ENCODE results near the gene CEP57L1.
"Not testable (repeated sequence)": the region's sequence is repeated elsewhere in the genome, so short reads cannot be mapped to it uniquely, and the experiment has no call there.

Gene CEP57L1

GRCh38 chr6:109073344-109074132 is 21.8 kb upstream of the CEP57L1 start:
- peak; percentile 5 for DNase-seq (ENCODE audit: low read depth)

DNA sequence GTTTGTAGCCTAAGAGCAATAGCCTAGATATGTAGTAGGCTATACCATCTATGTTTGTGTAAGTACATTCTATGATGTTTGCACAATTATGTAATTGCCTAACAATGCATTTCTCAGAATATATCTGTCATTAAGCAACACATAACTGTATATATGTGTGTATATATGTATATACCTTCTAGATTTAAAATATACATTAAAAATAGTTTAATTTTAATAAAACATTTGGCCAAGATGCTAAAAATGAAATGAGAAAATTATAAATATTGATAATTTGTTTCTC is 21.2 kb upstream of the CEP57L1 start:
- DNase-seq (ENCODE audit: low read depth): no peak

GRCh38 chr6:109075934-109076333 is 19.4 kb upstream of the CEP57L1 start:
- no peak for DNase-seq (ENCODE audit: low read depth)

DNA sequence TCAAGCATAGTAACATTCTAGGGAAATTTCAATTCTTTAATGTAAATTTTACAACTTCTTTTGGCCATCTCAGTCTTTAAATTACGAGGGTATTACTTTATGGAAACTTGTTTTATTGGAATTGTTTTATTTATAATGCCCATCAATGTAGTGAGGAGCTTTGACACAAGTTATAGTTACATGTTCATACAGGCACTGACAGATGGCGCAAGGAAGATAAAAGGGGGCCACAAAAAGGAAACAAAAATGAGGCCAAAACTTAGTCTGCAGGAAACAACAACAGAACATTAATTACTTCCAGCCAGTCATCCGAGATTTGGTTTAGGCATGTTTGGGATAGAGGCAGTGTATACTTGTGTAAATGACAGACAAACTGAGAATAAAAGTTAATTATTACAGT is 18.9 kb upstream of the CEP57L1 start:
- no peak for DNase-seq (ENCODE audit: low read depth)

GRCh38 chr6:109079981-109080380 is 15.3 kb upstream of the CEP57L1 start:
- DNase-seq (ENCODE audit: low read depth): no peak

DNA sequence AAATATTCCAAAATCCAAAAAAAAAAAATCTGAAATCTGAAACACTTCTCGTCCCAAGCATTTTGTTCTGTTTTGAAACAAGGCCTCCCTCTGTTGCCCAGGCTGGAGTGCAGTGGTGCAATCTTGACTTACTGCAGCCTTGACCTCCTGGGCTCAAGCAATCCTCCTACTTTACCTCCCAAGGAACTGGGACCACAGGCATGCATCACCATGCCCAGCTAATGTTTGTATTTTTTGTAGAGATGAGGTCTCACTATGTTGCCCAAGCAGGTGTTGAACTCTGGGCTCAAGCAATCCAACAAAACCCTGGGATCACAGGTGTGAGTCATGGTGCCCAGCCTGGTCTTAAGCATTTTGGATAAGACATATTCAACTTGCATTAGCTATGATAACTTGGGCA is 14.3 kb upstream of the CEP57L1 start:
- no peak for DNase-seq (ENCODE audit: low read depth)

- DNase-seq (ENCODE audit: low read depth): no peak
Measured at GRCh38 chr6:109081516-109082187, 13.7 kb upstream of the CEP57L1 start.

- DNase-seq (ENCODE audit: low read depth): no peak
Measured at GRCh38 chr6:109082188-109082577, 13.1 kb upstream of the CEP57L1 start.

- DNase-seq (ENCODE audit: low read depth): no peak
Measured at GRCh38 chr6:109083657-109084056, 11.7 kb upstream of the CEP57L1 start.

GRCh38 chr6:109084146-109084545 is 11.2 kb upstream of the CEP57L1 start:
- not testable (repeated sequence) for DNase-seq (ENCODE audit: low read depth)

GRCh38 chr6:109087661-109088264 is 7.5 kb upstream of the CEP57L1 start:
- DNase-seq (ENCODE audit: low read depth): no peak

GRCh38 chr6:109088995-109089394 is 6.3 kb upstream of the CEP57L1 start:
- no peak for DNase-seq (ENCODE audit: low read depth)

- no peak for DNase-seq (ENCODE audit: low read depth)
Measured at GRCh38 chr6:109091314-109092024, 3.8 kb upstream of the CEP57L1 start.

GRCh38 chr6:109092074-109092473 is 3.2 kb upstream of the CEP57L1 start:
- DNase-seq (ENCODE audit: low read depth): no peak

DNA sequence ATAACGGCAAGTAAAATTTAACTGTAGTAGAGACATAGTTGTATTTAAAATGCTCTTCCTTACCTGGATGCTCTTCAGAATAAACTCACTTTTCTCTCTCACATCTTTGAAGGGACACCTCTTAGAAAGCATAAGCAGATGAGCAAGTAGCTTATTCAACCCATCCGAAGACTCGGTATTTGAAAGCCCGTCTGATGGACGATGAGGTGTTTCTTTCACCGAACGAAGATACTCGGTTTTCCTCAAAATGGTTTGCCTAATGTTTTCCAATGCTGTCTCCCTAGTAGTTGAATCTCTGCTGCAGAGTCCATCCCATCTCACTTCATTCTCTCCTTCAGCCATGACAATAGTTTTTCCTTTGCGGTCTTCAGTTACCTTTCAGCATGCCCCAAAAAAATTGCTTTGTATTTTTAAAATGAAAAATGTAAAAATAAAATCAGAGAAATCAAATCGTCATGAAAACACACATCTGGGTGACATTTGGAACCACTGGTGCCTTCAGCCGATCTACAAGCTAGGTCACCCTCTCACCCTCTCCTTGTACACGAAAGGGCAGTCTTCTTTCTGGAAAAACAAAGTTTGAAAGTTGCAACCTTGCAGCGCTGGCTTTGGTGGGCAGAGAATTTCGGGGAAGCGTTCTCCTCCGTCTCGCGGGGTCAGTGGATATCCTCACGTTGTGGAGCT is 1.4 kb upstream of the CEP57L1 start:
- DNase-seq (ENCODE audit: low read depth): no peak

- peak; percentile 71 for DNase-seq (ENCODE audit: low read depth)
Measured at GRCh38 chr6:109094416-109095035, 781 bp upstream of the CEP57L1 start, which contains the start of gene SESN1. Gene SESN1 (minus strand): TSS chr6:109094846. CDS start chr6:109094073, 773 bp downstream.

DNA sequence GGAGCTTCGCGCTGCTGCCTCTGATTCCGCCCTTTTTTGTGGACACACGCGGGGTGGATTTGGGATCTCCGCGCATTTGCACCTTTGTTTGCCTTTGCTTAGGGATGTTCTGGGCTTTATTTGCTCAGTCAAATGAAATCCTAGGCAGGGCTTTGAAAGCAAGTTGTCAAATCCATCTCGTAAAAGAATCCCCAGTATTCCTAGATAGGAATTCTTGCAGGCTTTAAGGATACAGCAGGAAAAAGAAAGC is 453 bp downstream of the CEP57L1 start:
- no peak for DNase-seq (ENCODE audit: low read depth)

DNA sequence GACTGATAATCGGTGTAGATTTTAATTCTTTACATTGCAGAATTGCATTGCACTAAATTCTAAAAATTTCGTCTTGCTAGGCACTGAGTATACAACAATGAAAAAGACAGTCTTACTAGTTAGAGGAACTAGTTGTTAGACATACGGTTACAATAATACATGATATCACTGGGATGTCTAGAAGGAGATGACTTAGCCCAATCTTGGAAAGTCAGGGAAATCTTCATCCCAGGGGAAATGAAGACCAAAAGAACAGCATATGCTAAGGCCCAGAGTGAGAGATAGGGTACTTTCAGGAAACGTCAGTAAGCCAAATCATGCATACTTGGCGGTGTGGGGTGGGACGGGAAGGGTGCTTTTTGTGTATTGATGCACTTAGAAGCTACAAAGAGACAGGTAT is 901 bp downstream of the CEP57L1 start:
- DNase-seq (ENCODE audit: low read depth): no peak

DNA sequence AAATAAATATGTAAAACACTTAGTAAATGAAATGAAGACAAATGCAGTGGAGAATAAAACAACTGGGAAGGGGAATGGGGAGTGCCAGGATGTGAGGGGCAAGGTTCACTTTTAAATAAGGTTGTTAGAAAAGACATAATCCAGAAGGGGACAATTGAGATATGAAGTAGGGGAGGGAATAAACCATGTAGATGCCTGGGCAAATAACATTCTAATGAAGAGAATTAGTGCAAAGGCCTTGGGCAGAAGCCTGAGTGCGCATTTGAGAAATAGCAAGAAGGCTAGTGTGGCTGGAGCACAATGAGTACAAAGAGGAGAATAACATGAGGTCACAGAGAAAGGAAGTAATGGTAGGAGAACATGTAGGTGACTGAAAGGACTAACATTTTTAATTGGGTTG is 2.4 kb downstream of the CEP57L1 start:
- no peak for DNase-seq (ENCODE audit: low read depth)

DNA sequence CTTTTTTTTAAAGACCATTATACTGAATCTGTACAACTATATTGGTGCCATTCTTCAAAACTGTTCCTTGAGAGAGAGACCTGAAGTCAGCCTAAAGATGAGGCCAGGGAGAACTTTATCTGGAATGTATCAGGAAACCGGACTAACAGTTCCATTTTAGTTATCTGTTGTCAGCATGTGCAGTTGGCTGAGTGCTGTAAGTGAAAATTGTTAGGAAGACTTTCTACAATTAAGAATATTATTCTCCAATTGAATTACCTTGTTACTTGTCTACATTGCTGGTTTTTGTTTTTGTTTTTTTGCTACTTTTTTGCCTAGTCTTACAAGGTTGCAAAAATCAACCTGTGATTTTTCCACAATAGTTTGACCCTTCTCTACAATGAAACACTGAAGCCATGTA is 7.5 kb downstream of the CEP57L1 start:
- DNase-seq (ENCODE audit: low read depth): no peak

DNA sequence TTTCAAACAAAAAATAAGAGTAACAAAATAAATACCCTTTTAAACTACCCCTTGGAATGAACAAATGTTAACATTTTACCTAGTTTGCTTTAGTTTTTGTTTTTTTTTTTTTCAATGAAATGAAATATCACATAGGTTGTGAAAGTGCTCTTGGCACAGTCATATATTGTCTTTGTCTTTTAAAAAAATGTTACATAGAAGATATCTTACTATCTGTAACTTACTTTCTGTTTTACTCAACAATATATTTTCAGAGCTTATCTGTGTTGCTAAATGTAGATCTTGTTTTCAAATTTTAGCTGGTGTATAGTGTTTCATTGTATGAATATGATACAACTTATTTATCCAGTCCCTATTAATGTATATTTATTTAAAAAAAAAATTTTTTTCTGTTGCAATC is 8.6 kb downstream of the CEP57L1 start:
- DNase-seq (ENCODE audit: low read depth): no peak

GRCh38 chr6:109104512-109104911 is 9.2 kb downstream of the CEP57L1 start:
- DNase-seq (ENCODE audit: low read depth): no peak

All from activated T-helper 1 cell treated with Interleukin-2 at 50 U/mL for 16 hours (primary cell).